CD4-positive, alpha-beta T cell treated with Interleukin-10 for 1 hour (primary cell): ENCODE data around the gene CCNB1.
"Not testable (repeated sequence)": the region's sequence is repeated elsewhere in the genome, so short reads cannot be mapped to it uniquely, and the experiment has no call there.

ENCODE experiments used
- DNase-seq: peaks from one replicate; pipeline ENCODE4 v3.0.0-alpha.2; 2020

Gene CCNB1

GRCh38 chr5:69166686-69167492 is at the start of gene CCNB1:
Gene CCNB1, plus strand, starts transcription at chr5:69167150. Its CDS starts 113 bp downstream, at chr5:69167263.
- peak; percentile 98 for DNase-seq

GRCh38 chr5:69129413-69129812 is 37.5 kb upstream of the CCNB1 start:
- no peak for DNase-seq

- no peak for DNase-seq
These were observed 36.7 kb upstream of the CCNB1 start for GRCh38 chr5:69130241-69130640.

- no peak for DNase-seq
These were observed 35.6 kb upstream of the CCNB1 start for GRCh38 chr5:69131304-69131703.

- no peak for DNase-seq
These were observed 32.8 kb upstream of the CCNB1 start for GRCh38 chr5:69134126-69134525.

GRCh38 chr5:69136293-69136692 is 30.7 kb upstream of the CCNB1 start:
- no peak for DNase-seq

GRCh38 chr5:69137208-69137607 is 29.7 kb upstream of the CCNB1 start:
- not testable (repeated sequence) for DNase-seq

GRCh38 chr5:69137807-69138206 is 29.1 kb upstream of the CCNB1 start:
- no peak for DNase-seq

- DNase-seq, result no peak
These were observed 28.2 kb upstream of the CCNB1 start for GRCh38 chr5:69138766-69139165.

GRCh38 chr5:69140239-69140638 is 26.7 kb upstream of the CCNB1 start:
- DNase-seq, result not testable (repeated sequence)

GRCh38 chr5:69140827-69141226 is 26.1 kb upstream of the CCNB1 start:
- no peak for DNase-seq

GRCh38 chr5:69148576-69148975 is 18.4 kb upstream of the CCNB1 start:
- DNase-seq, result not testable (repeated sequence)

GRCh38 chr5:69148981-69149675 is 17.8 kb upstream of the CCNB1 start:
- DNase-seq, result no peak

GRCh38 chr5:69149676-69150010 is 17.3 kb upstream of the CCNB1 start:
- DNase-seq, result no peak

- DNase-seq, result no peak
These were observed 14.2 kb upstream of the CCNB1 start for GRCh38 chr5:69152731-69153130.

- no peak for DNase-seq
These were observed 10.5 kb upstream of the CCNB1 start for GRCh38 chr5:69156456-69156855.

- DNase-seq, result no peak
These were observed 8.9 kb upstream of the CCNB1 start for GRCh38 chr5:69158039-69158438.

GRCh38 chr5:69160651-69161050 is 6.3 kb upstream of the CCNB1 start:
- DNase-seq, result no peak

GRCh38 chr5:69167493-69167855 is 524 bp downstream of the CCNB1 start:
- no peak for DNase-seq

GRCh38 chr5:69167929-69168328 is 979 bp downstream of the CCNB1 start:
- no peak for DNase-seq

GRCh38 chr5:69170495-69170894 is 3.5 kb downstream of the CCNB1 start:
- no peak for DNase-seq

- no peak for DNase-seq
These were observed 4.0 kb downstream of the CCNB1 start for GRCh38 chr5:69170969-69171368.

GRCh38 chr5:69181659-69182293 is 14.8 kb downstream of the CCNB1 start:
- DNase-seq, result not testable (repeated sequence)

GRCh38 chr5:69184621-69185020 is 17.7 kb downstream of the CCNB1 start:
- DNase-seq, result no peak
